HUES6 (cell line): ENCODE data around the gene SYDE1.

Source experiments
- H3K27ac ChIP-seq: 2 replicates; pipeline ENCODE4 v1.7.0; 2013; ENCODE audit warnings: low read depth, mild to moderate bottlenecking, low read length, inconsistent platforms
- H3K27me3 ChIP-seq: 2 replicates; pipeline ENCODE4 v1.6.1; 2013; ENCODE audit warnings: low read length; ENCODE audit not compliant: control insufficient read depth, insufficient read depth
- H3K36me3 ChIP-seq: 2 replicates; pipeline ENCODE4 v1.6.1; 2013; ENCODE audit warnings: low read length; ENCODE audit not compliant: control insufficient read depth, insufficient read depth
- H3K4me1 ChIP-seq: 2 replicates; pipeline ENCODE4 v1.6.1; 2013; ENCODE audit warnings: low read length; ENCODE audit not compliant: control insufficient read depth, insufficient read depth
- H3K4me3 ChIP-seq: 2 replicates; pipeline ENCODE4 v1.5.1; 2013; ENCODE audit warnings: low read depth, low read length
- H3K9ac ChIP-seq: one replicate; pipeline ENCODE4 v1.6.1; 2013; ENCODE audit warnings: mild to moderate bottlenecking, low read length
- H3K9me3 ChIP-seq: 2 replicates; pipeline ENCODE4 v1.6.1; 2013; ENCODE audit warnings: low read depth, low read length; ENCODE audit not compliant: control insufficient read depth, insufficient read depth

Gene SYDE1

DNA sequence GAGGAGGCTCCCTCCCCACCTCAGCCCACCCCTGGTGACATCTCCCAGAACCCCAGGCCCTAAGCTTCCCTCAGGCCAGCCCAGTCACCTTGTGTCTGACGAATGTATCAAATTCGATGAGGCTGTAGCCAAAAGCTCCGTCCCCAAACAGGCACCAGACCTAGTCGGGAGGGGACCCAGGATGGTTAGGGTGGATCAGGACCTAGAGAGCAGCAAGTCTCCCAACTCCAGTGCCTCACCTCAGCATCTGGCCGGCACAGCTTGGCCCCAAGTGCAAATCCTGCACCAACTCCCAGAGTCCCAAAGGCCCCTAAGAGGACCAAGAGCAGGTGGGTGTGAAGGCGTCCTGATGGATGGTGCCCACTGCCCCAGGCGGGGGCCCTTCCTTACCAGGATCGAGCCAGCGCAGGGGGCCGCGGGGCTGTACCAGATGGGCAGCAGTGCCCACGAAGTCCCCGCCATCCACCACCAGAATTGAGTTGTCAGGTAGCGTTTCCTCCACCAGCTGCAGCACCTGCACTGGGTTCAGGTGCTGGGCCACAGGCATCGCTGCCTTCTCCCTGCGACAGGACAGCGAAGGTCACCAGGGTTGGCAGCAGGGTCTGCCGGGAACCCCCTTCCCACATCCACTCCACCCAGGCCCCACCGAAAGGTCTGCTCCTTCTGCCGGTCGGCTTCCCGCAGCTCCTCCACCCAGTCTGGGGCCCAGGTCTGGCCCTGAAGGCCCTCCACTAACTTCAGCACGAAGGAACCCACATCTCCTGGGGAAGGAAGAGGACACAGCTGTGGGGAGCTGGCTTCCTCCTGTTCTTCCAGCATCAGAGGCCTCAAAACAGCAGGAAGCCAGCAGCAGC, 8.8 kb downstream of the SYDE1 start:
- Histone ChIP-seq H3K4me1 (no peaks in the 10 kb centered on the region), H3K36me3 (peaks cover 98% of the 10 kb centered on the region), H3K9ac (no peak overlapping the region), H3K27me3 (no peaks in the 10 kb centered on the region), H3K27ac (no peak overlapping the region), H3K4me3 (no peak overlapping the region), H3K9me3 (no peaks in the 10 kb centered on the region)

DNA sequence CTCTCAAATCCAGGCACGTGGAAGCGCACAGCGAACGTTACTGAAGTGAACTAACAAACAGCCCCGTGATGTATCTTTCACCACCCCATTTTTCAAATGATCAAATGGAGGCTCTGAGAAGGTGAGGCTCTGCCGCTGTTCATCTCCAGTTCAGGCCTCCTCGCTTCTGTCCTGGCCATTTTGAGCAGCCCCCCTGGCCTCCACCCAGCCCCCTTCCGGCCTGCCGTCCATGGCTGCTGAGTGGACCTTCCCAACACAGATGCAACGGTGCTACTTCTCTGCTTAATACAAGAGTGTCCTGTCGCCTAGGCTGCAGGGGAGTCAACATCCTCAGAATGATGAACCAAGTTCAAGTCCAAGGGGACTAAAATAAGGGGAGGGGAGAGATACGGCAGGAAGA, 9.7 kb downstream of the SYDE1 start:
- Histone ChIP-seq H3K27ac (no peak overlapping the region), H3K9me3 (no peaks in the 10 kb centered on the region), H3K9ac (no peak overlapping the region), H3K4me1 (no peaks in the 10 kb centered on the region), H3K27me3 (no peaks in the 10 kb centered on the region), H3K4me3 (no peak overlapping the region), H3K36me3 (peaks cover 94% of the 10 kb centered on the region)

DNA sequence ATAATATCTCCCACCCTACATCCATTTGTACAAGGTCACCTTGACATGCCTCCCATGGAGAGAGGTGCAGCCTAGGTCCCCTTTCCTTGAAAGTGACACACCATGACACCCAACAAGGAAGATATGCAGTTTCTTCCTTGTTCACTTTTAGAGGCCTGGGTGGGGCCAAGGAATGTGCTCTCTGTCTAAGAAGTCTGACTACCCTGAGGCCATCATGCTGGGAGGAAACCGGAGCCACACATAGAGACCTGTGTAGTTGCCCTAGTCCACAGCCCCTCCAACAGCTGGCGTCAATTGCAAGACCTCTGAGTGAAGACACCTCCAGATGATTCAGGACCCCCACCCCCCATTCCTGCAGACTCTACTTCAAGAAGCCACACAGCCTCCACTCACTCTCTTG, 11.0 kb downstream of the SYDE1 start:
- H3K36me3 ChIP-seq, result peaks cover 93% of the 10 kb centered on the region

DNA sequence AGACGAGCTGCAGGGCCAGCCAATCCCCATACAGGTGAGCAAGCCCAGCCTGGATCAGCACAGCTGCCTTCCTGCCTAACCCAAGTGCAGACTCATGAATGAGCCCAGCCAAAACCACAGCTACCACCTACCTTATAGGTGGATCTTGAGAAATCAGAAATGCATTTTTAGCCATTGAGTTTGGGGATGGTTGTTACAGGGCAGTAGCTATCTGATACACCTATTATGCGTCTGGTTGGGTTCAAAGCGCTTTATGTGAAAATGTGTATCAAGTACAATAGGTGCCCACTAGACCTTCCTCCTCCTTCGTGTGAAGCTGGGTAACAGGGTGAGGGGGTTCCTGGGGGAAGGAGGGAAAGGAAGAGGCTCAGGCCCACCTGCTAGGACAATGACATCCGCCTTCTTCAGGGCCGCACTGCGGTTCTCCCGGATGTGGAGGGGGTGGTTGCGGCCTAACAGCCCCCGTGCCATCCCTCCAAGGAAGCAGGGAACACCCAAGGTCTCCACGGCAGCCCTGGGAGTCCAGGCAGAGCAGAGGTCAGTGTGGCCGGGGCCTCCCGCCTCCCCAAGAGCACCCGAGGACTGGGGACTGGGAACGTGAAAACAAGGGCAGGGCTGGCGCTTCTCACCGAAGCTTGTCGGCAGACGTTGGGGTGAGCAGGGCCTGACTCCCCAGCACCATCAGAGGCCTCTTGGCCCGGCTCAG, 11.7 kb downstream of the SYDE1 start:
- no peak overlapping the region for H3K27ac ChIP-seq
- H3K9me3 ChIP-seq, result no peaks in the 10 kb centered on the region
- H3K4me1 ChIP-seq, result 0 out of 2 replicates have a peak, but pooled peaks cover 1% of the 10 kb centered on the region
- H3K4me3 ChIP-seq, result no peak overlapping the region
- no peaks in the 10 kb centered on the region for H3K27me3 ChIP-seq
- no peak overlapping the region for H3K9ac ChIP-seq
- H3K36me3 ChIP-seq, result peaks cover 88% of the 10 kb centered on the region

More for the DNA sequence above, 11.0 kb downstream of the SYDE1 start:
- H3K27me3 ChIP-seq, result no peaks in the 10 kb centered on the region
- no peaks in the 10 kb centered on the region for H3K4me1 ChIP-seq
- no peaks in the 10 kb centered on the region for H3K9me3 ChIP-seq
- no peak overlapping the region for H3K9ac ChIP-seq
- no peak overlapping the region for H3K27ac ChIP-seq
- H3K4me3 ChIP-seq, result no peak overlapping the region

DNA sequence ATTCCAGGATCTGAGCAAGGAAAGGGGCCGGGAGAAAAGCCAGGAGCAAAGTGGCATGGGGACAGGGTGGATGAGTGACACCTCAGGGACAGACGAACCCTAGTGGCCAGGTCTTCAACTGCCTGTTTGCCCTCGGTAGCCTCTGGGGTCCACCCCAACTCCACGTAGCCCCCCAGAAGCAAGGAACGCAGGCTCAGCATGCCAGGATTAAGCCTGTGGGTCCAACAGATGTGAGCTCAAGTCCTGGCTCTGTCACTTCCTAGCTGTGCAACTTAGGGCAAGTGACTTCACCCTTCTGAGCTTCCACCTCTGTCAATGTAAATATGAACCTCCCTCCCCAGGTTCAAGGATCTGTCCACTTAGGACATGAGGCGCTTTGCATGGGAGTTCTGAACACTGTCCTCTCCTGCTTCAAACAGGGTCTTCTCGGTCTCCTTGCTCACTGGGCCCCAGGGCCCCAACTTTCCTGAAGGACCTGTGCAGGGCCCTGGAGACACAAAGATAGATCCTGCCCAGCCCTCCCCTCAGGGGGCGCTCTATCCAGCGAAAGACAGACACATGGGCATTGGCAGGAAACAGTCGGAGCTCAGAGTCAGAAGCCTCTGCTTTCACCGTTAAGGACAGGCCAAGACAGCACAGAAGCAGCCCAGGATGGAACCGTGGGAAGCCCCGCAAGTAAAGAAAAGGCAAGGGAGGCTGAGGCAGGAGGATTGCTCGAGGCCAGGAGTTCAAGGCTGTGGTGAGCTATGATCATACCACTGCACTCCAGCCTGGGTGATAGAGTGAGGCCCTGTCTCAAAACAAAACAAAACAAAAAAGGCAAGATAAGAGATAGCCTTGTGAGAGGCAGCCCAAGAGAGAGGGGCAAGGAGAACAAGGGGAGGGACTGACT, 13.2 kb downstream of the SYDE1 start:
- Histone ChIP-seq H3K9me3 (no peaks in the 10 kb centered on the region), H3K27me3 (no peaks in the 10 kb centered on the region), H3K4me3 (no peak overlapping the region), H3K9ac (no peak overlapping the region), H3K27ac (no peak overlapping the region), H3K36me3 (peaks cover 75% of the 10 kb centered on the region), H3K4me1 (0 out of 2 replicates have a peak, but pooled peaks cover 7% of the 10 kb centered on the region)

DNA sequence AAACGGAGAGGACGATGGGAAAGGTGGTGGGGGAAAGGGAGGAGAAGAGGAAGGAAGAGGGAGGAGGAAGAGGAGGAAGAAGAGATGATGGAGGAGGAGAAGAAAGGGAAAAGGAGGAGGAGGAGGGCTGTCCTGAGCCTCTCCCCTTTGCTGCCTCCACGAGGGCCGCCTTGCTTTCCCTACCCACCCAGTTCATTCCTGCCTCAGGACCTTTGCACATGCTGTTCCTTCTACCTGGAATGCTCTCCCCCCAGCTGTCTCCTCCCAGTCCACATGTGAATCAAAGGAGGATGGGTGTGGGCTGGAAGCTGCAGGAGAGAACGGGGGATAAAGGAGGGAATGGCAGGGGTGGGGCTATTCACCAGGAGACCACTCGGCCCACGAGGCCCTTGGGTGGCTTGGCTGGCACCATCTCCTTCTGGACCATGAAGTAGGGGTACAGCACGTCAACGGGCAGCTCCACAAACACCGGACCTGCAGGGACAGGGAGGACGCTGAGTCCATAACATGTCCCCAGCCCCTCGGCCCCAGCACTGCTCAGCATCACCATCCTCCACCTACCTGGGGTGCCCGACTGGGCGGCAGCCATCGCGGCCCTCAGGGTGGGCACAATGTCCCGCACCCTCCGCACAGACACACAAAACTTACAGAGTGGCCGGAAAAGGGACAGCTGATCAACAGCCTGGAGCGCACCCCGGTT, 15.3 kb downstream of the SYDE1 start:
- Histone ChIP-seq H3K27ac (no peak overlapping the region), H3K36me3 (peaks cover 54% of the 10 kb centered on the region), H3K4me1 (0 out of 2 replicates have a peak, but pooled peaks cover 7% of the 10 kb centered on the region), H3K9me3 (no peaks in the 10 kb centered on the region), H3K27me3 (no peaks in the 10 kb centered on the region), H3K4me3 (no peak overlapping the region), H3K9ac (no peak overlapping the region)

DNA sequence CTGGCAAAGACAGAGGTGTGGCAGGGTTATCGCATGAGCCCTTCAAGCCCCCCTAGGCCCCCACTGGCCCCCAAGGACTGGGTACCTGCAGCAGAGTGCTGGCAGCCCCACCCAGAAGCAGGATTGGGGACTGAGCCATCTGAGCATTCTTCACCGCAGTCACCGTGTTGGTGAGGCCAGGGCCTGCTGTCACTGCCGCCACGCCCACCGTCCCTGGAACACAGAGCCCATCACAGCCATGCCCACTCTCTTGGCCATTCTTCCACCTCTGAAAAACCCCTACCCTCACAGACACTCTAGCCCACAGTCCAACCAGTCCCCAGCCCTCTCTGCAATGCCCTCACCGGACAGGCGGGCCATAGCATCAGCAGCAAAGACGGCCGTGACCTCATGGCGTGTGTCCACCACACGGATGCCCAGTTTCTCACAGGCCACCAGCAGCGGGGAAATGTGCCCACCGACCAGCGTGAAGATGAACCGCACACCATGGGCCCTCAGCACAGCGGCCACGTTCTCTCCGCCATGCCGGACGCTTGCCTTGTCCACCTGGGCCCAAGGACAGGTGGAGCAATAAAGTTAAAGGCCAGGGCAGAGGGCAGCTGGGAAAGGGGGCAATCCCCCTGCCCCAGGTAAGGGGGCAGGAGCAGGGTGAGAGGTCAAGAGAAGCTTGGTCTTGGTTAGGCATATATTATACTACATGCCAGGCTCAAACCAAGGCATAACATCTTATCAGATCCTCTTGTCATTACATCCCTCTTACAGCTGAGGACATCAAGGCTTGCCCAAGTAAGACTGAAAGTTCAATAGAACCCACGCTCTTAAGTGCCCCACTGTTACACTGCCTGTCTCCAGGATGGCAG, 16.1 kb downstream of the SYDE1 start:
- H3K27me3 ChIP-seq, result no peaks in the 10 kb centered on the region
- no peak overlapping the region for H3K27ac ChIP-seq
- H3K9ac ChIP-seq, result no peak overlapping the region
- no peaks in the 10 kb centered on the region for H3K9me3 ChIP-seq
- peaks cover 46% of the 10 kb centered on the region for H3K36me3 ChIP-seq
- H3K4me3 ChIP-seq, result no peak overlapping the region
- 0 out of 2 replicates have a peak, but pooled peaks cover 7% of the 10 kb centered on the region for H3K4me1 ChIP-seq

DNA sequence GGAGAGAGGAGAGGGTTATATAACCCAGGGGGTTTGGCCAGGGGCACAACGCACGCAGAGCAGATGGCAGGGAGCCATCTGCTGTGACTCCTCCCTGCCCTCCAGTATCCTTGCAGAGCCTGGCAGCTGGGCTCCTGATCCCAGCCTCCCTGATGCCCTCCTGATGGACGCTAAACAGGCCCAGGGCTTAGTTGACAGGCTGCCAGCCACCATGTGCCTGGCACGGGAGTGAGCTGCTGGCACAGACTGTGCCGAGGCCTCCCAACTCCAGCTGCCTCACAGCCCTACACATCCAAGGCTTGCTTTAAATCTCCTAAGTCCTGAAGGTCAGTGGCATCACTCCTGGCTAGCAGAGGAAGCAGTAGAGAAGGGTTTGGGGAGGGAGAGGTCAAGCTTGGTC, 16.7 kb downstream of the SYDE1 start:
- H3K27ac ChIP-seq, result no peak overlapping the region
- H3K4me3 ChIP-seq, result peak overlapping the region; percentile 80; the same call in 1 of the 2 replicates

DNA sequence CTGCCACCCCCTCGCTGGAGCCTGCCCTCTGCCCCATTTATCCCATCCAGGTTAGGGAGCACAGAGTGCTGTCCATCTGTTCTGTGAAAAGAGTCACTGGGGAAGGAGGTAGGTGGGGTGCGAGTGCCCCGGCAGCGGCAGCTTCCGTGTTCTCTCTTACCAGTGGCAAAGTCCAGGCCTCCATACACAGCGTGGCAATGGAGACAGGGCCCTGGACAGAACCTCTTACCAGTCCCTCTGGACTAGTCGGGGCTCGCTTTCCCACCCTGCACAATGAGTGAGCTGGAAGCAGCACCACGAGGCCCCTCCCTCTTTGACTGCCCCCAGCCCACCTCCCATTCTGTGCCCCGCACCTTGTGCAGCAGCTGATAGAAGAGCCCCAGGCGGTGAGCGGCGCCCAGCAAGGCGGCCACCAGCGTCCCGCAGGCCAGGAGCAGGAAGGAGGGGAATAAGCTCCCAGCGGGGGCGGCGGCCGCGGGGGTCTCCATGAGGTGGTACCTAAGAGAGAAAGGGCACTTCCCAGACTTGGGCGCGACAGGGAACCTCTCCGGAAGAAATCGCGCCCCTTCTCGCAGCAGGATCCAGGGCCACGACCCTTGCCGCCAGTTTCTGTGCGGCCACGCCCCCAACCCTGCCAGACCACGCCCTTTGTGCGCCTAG, 17.5 kb downstream of the SYDE1 start:
- H3K27me3 ChIP-seq, result no peaks in the 10 kb centered on the region
- peaks cover 32% of the 10 kb centered on the region for H3K36me3 ChIP-seq
- no peaks in the 10 kb centered on the region for H3K9me3 ChIP-seq
- H3K9ac ChIP-seq, result peak overlapping the region; percentile 91
- peak overlapping the region; percentile 80 for H3K4me3 ChIP-seq
- H3K4me1 ChIP-seq, result 0 out of 2 replicates have a peak, but pooled peaks cover 7% of the 10 kb centered on the region
- no peak overlapping the region for H3K27ac ChIP-seq

More for the DNA sequence above, 16.7 kb downstream of the SYDE1 start:
- no peaks in the 10 kb centered on the region for H3K27me3 ChIP-seq
- H3K36me3 ChIP-seq, result peaks cover 40% of the 10 kb centered on the region
- 0 out of 2 replicates have a peak, but pooled peaks cover 7% of the 10 kb centered on the region for H3K4me1 ChIP-seq
- H3K9ac ChIP-seq, result no peak overlapping the region
- H3K9me3 ChIP-seq, result no peaks in the 10 kb centered on the region
